WTC11 (cell line): Measurements from ENCODE around the gene PPP1R3D. TPM values are rescaled to one million over a fixed set of nuclear protein-coding genes. Genes with fewer than 3 reads are reported as not detected.
A peak's percentile ranks its signal among the peaks of the same experiment; 100 is the strongest.
"Not testable (repeated sequence)": the region's sequence is repeated elsewhere in the genome, so short reads cannot be mapped to it uniquely, and the experiment has no call there.

Experiments used
- ATAC-seq: fragments of 200-7000 bp; cut with Tn5 transposase; 2 replicates; pipeline ENCODE4 v1.10.0; 2021; ENCODE audit warnings: mild to moderate bottlenecking, moderate library complexity
- CTCF ChIA-PET: fragments of 300-600 bp; sonication (Branson Sonifier 250); formaldehyde crosslinking; loops from one replicate; lab custom pipeline; 2021; ENCODE audit warnings: antibody characterized with exemption; lab: Charles Lee
- POLR2A ChIA-PET: fragments of 350-600 bp; sonication (Branson Sonifier 250); formaldehyde crosslinking; loops from one replicate; lab custom pipeline; 2021; ENCODE audit warnings: antibody characterized with exemption; lab: Charles Lee
- DNase-seq: peaks from one replicate; pipeline ENCODE4 v3.0.0; 2021; ENCODE audit warnings: low spot score
- H3K27ac Mint-ChIP-seq: 2 replicates; pipeline ENCODE4 v1.8.0; 2021; ENCODE audit warnings: mixed read lengths
- H3K27me3 Mint-ChIP-seq: 2 replicates; pipeline ENCODE4 v1.8.0; 2021; ENCODE audit warnings: low read depth, mild to moderate bottlenecking, moderate library complexity, mixed read lengths
- H3K36me3 Mint-ChIP-seq: 2 replicates; pipeline ENCODE4 v1.8.0; 2021; ENCODE audit warnings: mixed read lengths
- H3K4me1 Mint-ChIP-seq: 2 replicates; pipeline ENCODE4 v1.8.0; 2022; ENCODE audit warnings: mixed read lengths
- H3K4me3 Mint-ChIP-seq: 2 replicates; pipeline ENCODE4 v1.8.0; 2021; ENCODE audit warnings: mild to moderate bottlenecking, moderate library complexity, mixed read lengths
- H3K9me3 Mint-ChIP-seq: 2 replicates; pipeline ENCODE4 v1.8.0; 2021; ENCODE audit warnings: mixed read lengths
- E2F1 ChIP-seq: sonication (generic); formaldehyde crosslinking; IDR thresholded peaks from 2 replicates; pipeline ENCODE4 v1.8.0; 2022; ENCODE audit warnings: mild to moderate bottlenecking, missing genetic modification reagents
- ELF4 ChIP-seq: sonication (generic); formaldehyde crosslinking; IDR thresholded peaks from 2 replicates; pipeline ENCODE4 v1.8.1; 2022; ENCODE audit warnings: low read depth, mild to moderate bottlenecking, moderate library complexity, missing genetic modification reagents
- FOXK1 ChIP-seq: sonication (generic); formaldehyde crosslinking; IDR thresholded peaks from 2 replicates; pipeline ENCODE4 v1.8.0; 2022; ENCODE audit warnings: mild to moderate bottlenecking, moderate library complexity, missing genetic modification reagents
- FOXP1 ChIP-seq: sonication (generic); formaldehyde crosslinking; IDR thresholded peaks from 2 replicates; pipeline ENCODE4 v1.8.0; 2022; ENCODE audit warnings: missing genetic modification reagents, mild to moderate bottlenecking, moderate library complexity, borderline replicate concordance
- GTF2I ChIP-seq: fragments of 250-450 bp; sonication (Bioruptor Pico); conservative IDR thresholded peaks from 2 replicates; pipeline ENCODE4 v1.4.0; 2021; ENCODE audit warnings: mild to moderate bottlenecking
- HMGA2 ChIP-seq: fragments of 250-450 bp; sonication (Bioruptor Pico); IDR thresholded peaks from 2 replicates; pipeline ENCODE4 v1.4.0; 2021; ENCODE audit warnings: mild to moderate bottlenecking, moderate library complexity
- IRF1 ChIP-seq: sonication (generic); formaldehyde crosslinking; IDR thresholded peaks from 2 replicates; pipeline ENCODE4 v1.8.0; 2023; ENCODE audit warnings: missing genetic modification reagents
- JUN ChIP-seq: sonication (generic); formaldehyde crosslinking; IDR thresholded peaks from 2 replicates; pipeline ENCODE4 v1.8.0; 2023; ENCODE audit warnings: mild to moderate bottlenecking, missing genetic modification reagents
- NFATC4 ChIP-seq: fragments of 250-450 bp; sonication (Bioruptor Pico); IDR thresholded peaks from 2 replicates; pipeline ENCODE4 v1.9.0; 2021; ENCODE audit warnings: mild to moderate bottlenecking
- RELA ChIP-seq: sonication (generic); formaldehyde crosslinking; IDR thresholded peaks from 2 replicates; pipeline ENCODE4 v1.8.1; 2022; ENCODE audit warnings: missing genetic modification reagents, mild to moderate bottlenecking, borderline replicate concordance
- RORB ChIP-seq: fragments of 250-450 bp; sonication (Bioruptor Pico); IDR thresholded peaks from 2 replicates; pipeline ENCODE4 v1.9.0; 2021; ENCODE audit warnings: mild to moderate bottlenecking
- SOX15 ChIP-seq: fragments of 250-450 bp; sonication (Bioruptor Pico); IDR thresholded peaks from 2 replicates; pipeline ENCODE4 v1.9.0; 2021; ENCODE audit warnings: mild to moderate bottlenecking
- TEAD1 ChIP-seq: sonication (generic); formaldehyde crosslinking; IDR thresholded peaks from 2 replicates; pipeline ENCODE4 v1.8.0; 2022; ENCODE audit warnings: mild to moderate bottlenecking, missing genetic modification reagents
- ZBTB43 ChIP-seq: sonication (generic); formaldehyde crosslinking; IDR thresholded peaks from 2 replicates; pipeline ENCODE4 v1.8.1; 2023; ENCODE audit warnings: mild to moderate bottlenecking, missing genetic modification reagents
- ZMAT4 ChIP-seq: fragments of 250-450 bp; sonication (Bioruptor Pico); IDR thresholded peaks from 2 replicates; pipeline ENCODE4 v1.9.0; 2021; ENCODE audit warnings: mild to moderate bottlenecking
- ZNF232 ChIP-seq: sonication (generic); formaldehyde crosslinking; IDR thresholded peaks from 2 replicates; pipeline ENCODE4 v1.8.0; 2022; ENCODE audit warnings: mild to moderate bottlenecking, missing genetic modification reagents
- ZNF281 ChIP-seq: sonication (generic); formaldehyde crosslinking; IDR thresholded peaks from 2 replicates; pipeline ENCODE4 v1.8.0; 2023; ENCODE audit warnings: mild to moderate bottlenecking, missing genetic modification reagents
- ZNF396 ChIP-seq: fragments of 250-450 bp; sonication (Bioruptor Pico); IDR thresholded peaks from 2 replicates; pipeline ENCODE4 v1.8.0; 2021; ENCODE audit warnings: mild to moderate bottlenecking, moderate library complexity, borderline replicate concordance
- ZSCAN18 ChIP-seq: fragments of 250-450 bp; sonication (Bioruptor Pico); IDR thresholded peaks from 2 replicates; pipeline ENCODE4 v2.1.2; 2022; ENCODE audit warnings: mild to moderate bottlenecking, moderate library complexity
- total RNA-seq: library from RNA; stranded (reverse); gene quantifications from 3 replicates; pipeline ENCODE4 v1.2.3, GENCODE V29; 2021

Gene PPP1R3D
- total RNA-seq, 1 experiment from 2014 or later = 2.4 TPM

GRCh38 chr20:59961423-59961822 is 21.3 kb upstream of the PPP1R3D start (continued):
- TF ChIP-seq IRF1 (CRISPR knock-in tag) = no peak

GRCh38 chr20:59958626-59959025 is 18.5 kb upstream of the PPP1R3D start:
- peaks cover 6% of the 10 kb centered on the region for H3K4me1 Mint-ChIP-seq
- no peak overlapping the region for H3K4me3 Mint-ChIP-seq
- CTCF ChIA-PET = interaction anchor here (0.7 to 1.6 kb wide), 5 partner anchors 10 to 305 kb away, joined by 3 to 8 read pairs (median 3); partner anchors contain the start of gene SYCP2
- peak; percentile 78 for ATAC-seq
- DNase-seq = peak; percentile 40
- H3K36me3 Mint-ChIP-seq = no peaks in the 10 kb centered on the region
- peaks cover 8% of the 10 kb centered on the region for H3K27me3 Mint-ChIP-seq
- TF ChIP-seq GTF2I (CRISPR knock-in tag) = no peak
- TF ChIP-seq ZNF281 = no peak
- H3K27ac Mint-ChIP-seq = no peak overlapping the region
- POLR2A ChIA-PET = interaction anchor here (1.1 kb wide), 1 partner anchor 11 kb away, joined by 3 read pairs; no protein-coding TSS in a partner anchor
- H3K9me3 Mint-ChIP-seq = no peaks in the 10 kb centered on the region

- POLR2A ChIA-PET = interaction anchor here (1.1 kb wide), 1 partner anchor 12 kb away, joined by 3 read pairs; no protein-coding TSS in a partner anchor
- no peak for TF ChIP-seq SOX15 (CRISPR knock-in tag)
- TF ChIP-seq FOXP1 = no peak
- Mint-ChIP-seq H3K27me3 (peaks cover 8% of the 10 kb centered on the region), H3K27ac (no peak within 1 kb of the TSS), H3K4me1 (peaks cover 6% of the 10 kb centered on the region), H3K9me3 (no peaks in the 10 kb centered on the region), H3K4me3 (no peak within 1 kb of the TSS), H3K36me3 (no peaks in the 10 kb centered on the region)
- no peak for ATAC-seq
- CTCF ChIA-PET = interaction anchor here (0.8 to 1.6 kb wide), 4 partner anchors 24 to 305 kb away, joined by 3 to 8 read pairs (median 5); partner anchors contain the start of gene SYCP2
- no peak for DNase-seq
These were observed 18.0 kb upstream of the PPP1R3D start, which contains the start of gene CDH26 for GRCh38 chr20:59958123-59958522. CDH26 (plus strand) TSS chr20:59958423; CDS start chr20:59958727, 304 bp downstream.

GRCh38 chr20:59957568-59957967 is 17.5 kb upstream of the PPP1R3D start:
- not testable (repeated sequence) for DNase-seq, ATAC-seq, H3K27me3 Mint-ChIP-seq, H3K27ac Mint-ChIP-seq, H3K4me1 Mint-ChIP-seq, H3K9me3 Mint-ChIP-seq, H3K4me3 Mint-ChIP-seq, H3K36me3 Mint-ChIP-seq
- POLR2A ChIA-PET = interaction anchor here (1.1 kb wide), 1 partner anchor 12 kb away, joined by 3 read pairs; no protein-coding TSS in a partner anchor
- CTCF ChIA-PET = interaction anchor here (0.8 to 1.2 kb wide), 2 partner anchors 92 to 306 kb away, joined by 3 to 7 read pairs; no protein-coding TSS in a partner anchor

GRCh38 chr20:59955131-59955796 is 15.2 kb upstream of the PPP1R3D start:
- DNase-seq (no peak), ATAC-seq (peak; percentile 39; the same call in 1 of the 2 replicates)
- POLR2A ChIA-PET = no interaction called here
- peaks cover 8% of the 10 kb centered on the region for H3K27me3 Mint-ChIP-seq
- no peaks in the 10 kb centered on the region; the same call in 1 of the 2 replicates for H3K36me3 Mint-ChIP-seq
- H3K9me3 Mint-ChIP-seq = no peaks in the 10 kb centered on the region
- no peak overlapping the region for H3K4me3 Mint-ChIP-seq
- CTCF ChIA-PET = interaction anchor here (0.6 to 2.7 kb wide), 11 partner anchors 8 to 308 kb away, joined by 3 to 13 read pairs (median 5); partner anchors contain the start of genes FAM217B, PPP1R3D and SYCP2
- H3K4me1 Mint-ChIP-seq = peaks cover 6% of the 10 kb centered on the region
- H3K27ac Mint-ChIP-seq = peak overlapping the region; percentile 49; the same call in 1 of the 2 replicates
- TF ChIP-seq E2F1 (CRISPR knock-in tag) (no peak), RORB (CRISPR knock-in tag) (no peak), HMGA2 (no peak), TEAD1 (CRISPR knock-in tag) (no peak), ZNF396 (CRISPR knock-in tag) (no peak), RELA (CRISPR knock-in tag) (no peak), NFATC4 (CRISPR knock-in tag) (no peak), ZBTB43 (no peak), ZSCAN18 (CRISPR knock-in tag) (no peak), FOXK1 (no peak), ZNF232 (CRISPR knock-in tag) (no peak), JUN (CRISPR knock-in tag) (no peak), ZMAT4 (CRISPR knock-in tag) (no peak), ELF4 (CRISPR knock-in tag) (no peak)
